Psoas muscle (tissue), 8 donors: ENCODE results near the gene SERAC1. TPM values are rescaled to one million over a fixed set of nuclear protein-coding genes. Genes with fewer than 3 reads are reported as not detected.

ENCODE experiments used
- ATAC-seq, 4 donors: fragments of 200-7000 bp; cut with Tn5 transposase; one replicate each; pipeline ENCODE4 v1.9.1; 2020; ENCODE audit warnings: moderate library complexity in 3 of 4, mild to moderate bottlenecking in 2 of 4
- DNase-seq, 2 donors: peaks; one replicate each; pipeline ENCODE4 v3.0.0-alpha.2; 2020
- H3K27ac ChIP-seq: fragments of 200-600 bp; one replicate; pipeline ENCODE4 v1.8.0; 2022
- H3K27me3 ChIP-seq, 3 donors: fragments of 200-600 bp in 1 of 3; one replicate each; pipeline versions ENCODE4 v1.6.1 to v1.8.0; 2013 to 2022; ENCODE audit warnings: low read length in 2 of 3, mild to moderate bottlenecking in 2 of 3, moderate library complexity in 1 of 3; ENCODE audit not compliant: insufficient read depth in 3 of 3
- H3K36me3 ChIP-seq, 2 donors: fragments of 200-600 bp in 1 of 2; one replicate each; pipeline versions ENCODE4 v1.6.1 to v1.8.0; 2013 to 2022; ENCODE audit warnings: low read depth in 1 of 2, mild to moderate bottlenecking in 1 of 2, moderate library complexity in 1 of 2; ENCODE audit not compliant: insufficient read depth in 1 of 2
- H3K4me1 ChIP-seq: fragments of 200-600 bp; one replicate; pipeline ENCODE4 v1.8.0; 2022
- H3K4me3 ChIP-seq: fragments of 200-600 bp; one replicate; pipeline ENCODE4 v1.8.0; 2022; ENCODE audit warnings: mild to moderate bottlenecking
- H3K9me3 ChIP-seq: fragments of 200-600 bp; one replicate; pipeline ENCODE4 v1.8.0; 2022
- WGBS, 3 donors: extraction: QIAGEN DNeasy Blood & Tissue Kit; methylation state at CpG; one replicate each; pipeline versions ENCODE4 v1.1.6 to v1.1.7; 2013; 5-methylcytosine and 5-hydroxymethylcytosine counted together
- intact Hi-C, 2 donors: fragments of 100-400 bp; cut with DNase I; formaldehyde crosslinking; loops; one replicate each; pipeline versions ENCODE4 v1.11.0 to v1.14.2; 2022
- polyA plus RNA-seq, 3 donors: library from polyadenylated mRNA; stranded (reverse); fragments of 200-250 nt; gene quantifications; one replicate each; pipeline ENCODE4 v1.2.3, GENCODE V29; 2013
- total RNA-seq, 4 donors: library from RNA; stranded (reverse); fragmentation: NEBNext Ultra II Directional in 2 of 4; extraction: Animal tissue kit (Norgen Biotek cat#: 25700) in 2 of 4; gene quantifications; one replicate each; pipeline versions ENCODE4 v1.2.1 to v1.2.4, GENCODE V29; 2021 to 2023
- TF ChIP-seq, protein P1 (sequence below): fragments of 200-600 bp; IDR thresholded peaks from one replicate; pipeline ENCODE4 v1.8.0; 2022; ENCODE audit warnings: antibody characterized with exemption
- donor health status: healthy with polysubstance abuse.
- donor health status: DM: no; HTN: no; CAD: no; lungs with moderate emphysema.
- donor health status: Bipolar disorder and iron deficiency.
- donor health status: healthy.
- donor health status: DM: yes; HTN: yes; CAD: no.
- donor health status: DM: no; HTN: no; CAD: no.
- donor health status: DM: no; HTN: no; CAD: no.
- donor health status: DM: yes; HTN: yes; CAD: no.

SERAC1 gene
- total and polyA plus RNA-seq, 7 donors = 3.9 to 11.0 (median 6.5) TPM

DNA sequence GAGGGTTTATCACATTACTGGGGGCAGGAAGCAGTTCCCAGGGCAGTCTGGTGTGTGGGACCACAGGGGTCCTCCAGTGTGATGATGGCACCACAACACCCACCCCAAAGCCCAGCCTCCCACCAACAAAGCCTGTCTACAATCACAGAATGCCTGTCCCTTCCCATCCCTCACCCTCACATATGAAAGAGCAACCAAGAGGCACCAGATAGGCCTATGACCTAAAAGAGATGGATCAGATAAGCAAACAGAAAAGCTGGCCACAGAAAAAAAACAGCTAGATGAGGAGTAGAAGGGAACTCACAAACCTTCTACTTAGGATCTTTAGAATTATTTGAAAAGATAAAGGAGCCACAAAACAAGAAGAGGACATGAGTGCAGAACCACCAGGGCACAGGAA, 54.3 kb downstream of the SERAC1 start:
- TF ChIP-seq, protein P1, sequence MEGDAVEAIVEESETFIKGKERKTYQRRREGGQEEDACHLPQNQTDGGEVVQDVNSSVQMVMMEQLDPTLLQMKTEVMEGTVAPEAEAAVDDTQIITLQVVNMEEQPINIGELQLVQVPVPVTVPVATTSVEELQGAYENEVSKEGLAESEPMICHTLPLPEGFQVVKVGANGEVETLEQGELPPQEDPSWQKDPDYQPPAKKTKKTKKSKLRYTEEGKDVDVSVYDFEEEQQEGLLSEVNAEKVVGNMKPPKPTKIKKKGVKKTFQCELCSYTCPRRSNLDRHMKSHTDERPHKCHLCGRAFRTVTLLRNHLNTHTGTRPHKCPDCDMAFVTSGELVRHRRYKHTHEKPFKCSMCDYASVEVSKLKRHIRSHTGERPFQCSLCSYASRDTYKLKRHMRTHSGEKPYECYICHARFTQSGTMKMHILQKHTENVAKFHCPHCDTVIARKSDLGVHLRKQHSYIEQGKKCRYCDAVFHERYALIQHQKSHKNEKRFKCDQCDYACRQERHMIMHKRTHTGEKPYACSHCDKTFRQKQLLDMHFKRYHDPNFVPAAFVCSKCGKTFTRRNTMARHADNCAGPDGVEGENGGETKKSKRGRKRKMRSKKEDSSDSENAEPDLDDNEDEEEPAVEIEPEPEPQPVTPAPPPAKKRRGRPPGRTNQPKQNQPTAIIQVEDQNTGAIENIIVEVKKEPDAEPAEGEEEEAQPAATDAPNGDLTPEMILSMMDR = no peak
- peaks cover 2 to 86% of the 10 kb centered on the region in 2 donors for H3K36me3 ChIP-seq
- no peak for ATAC-seq
- intact Hi-C loops = no loop called here
- no peak for DNase-seq
- no peaks in the 10 kb centered on the region for H3K9me3 ChIP-seq
- no peak overlapping the region for H3K4me3 ChIP-seq
- H3K4me1 ChIP-seq = no peaks in the 10 kb centered on the region
- no peaks in the 10 kb centered on the region for H3K27me3 ChIP-seq
- no peak overlapping the region for H3K27ac ChIP-seq

DNA sequence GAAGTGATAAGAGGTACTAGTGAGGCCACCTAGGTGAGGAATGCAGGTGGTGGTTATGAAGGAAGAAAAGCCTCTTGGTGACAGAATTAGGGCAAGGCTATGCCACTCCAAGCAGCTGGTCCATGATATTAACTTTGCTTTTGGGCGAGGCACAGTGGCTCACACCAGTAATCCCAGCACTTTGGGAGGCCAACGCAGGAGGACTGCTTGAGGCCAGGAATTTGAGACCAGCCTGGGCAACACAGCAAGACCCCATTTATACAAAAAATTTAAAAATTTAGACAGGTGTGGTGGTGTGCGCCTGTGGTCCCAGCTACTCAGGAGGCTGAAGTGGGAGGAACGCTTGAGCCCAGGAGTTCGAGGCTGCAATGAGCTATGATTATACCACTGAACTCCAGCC, 56.1 kb downstream of the SERAC1 start:
- H3K27ac ChIP-seq = no peak overlapping the region
- no peak overlapping the region for H3K4me3 ChIP-seq
- intact Hi-C loops = no loop called here
- DNase-seq (no peak), ATAC-seq (no peak)
- H3K27me3 ChIP-seq = no peaks in the 10 kb centered on the region
- H3K36me3 ChIP-seq = peaks cover 2 to 69% of the 10 kb centered on the region in 2 donors
- TF ChIP-seq, protein P1 = no peak
- no peaks in the 10 kb centered on the region for H3K4me1 ChIP-seq
- WGBS, 3 donors = 95 to 97% (median 97%) methylated on average over 5 of the region's 5 CpGs
- H3K9me3 ChIP-seq = no peaks in the 10 kb centered on the region

DNA sequence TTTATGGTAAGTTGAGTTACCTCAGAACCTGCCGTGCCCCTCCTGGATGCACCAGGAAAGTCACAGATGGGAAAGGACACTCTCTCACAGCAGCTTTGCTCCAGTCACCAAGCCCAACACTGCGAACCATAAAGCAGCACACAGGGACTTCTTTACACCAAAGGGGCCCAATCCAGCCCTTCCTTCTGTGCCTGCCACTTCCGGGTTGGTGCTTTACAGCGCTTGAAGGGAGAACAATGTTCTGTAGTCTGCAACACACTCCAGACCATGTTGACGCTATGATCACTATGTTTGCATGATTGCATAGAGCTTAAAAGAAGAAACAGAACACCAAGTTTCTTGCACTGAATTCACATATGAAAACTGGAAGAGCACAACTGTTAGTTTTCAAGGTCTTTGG, 57.1 kb downstream of the SERAC1 start:
- no peak for DNase-seq
- H3K27me3 ChIP-seq = no peaks in the 10 kb centered on the region
- H3K4me1 ChIP-seq = no peaks in the 10 kb centered on the region
- TF ChIP-seq, protein P1 = no peak
- no peaks in the 10 kb centered on the region for H3K9me3 ChIP-seq
- ATAC-seq = no peak
- no peak overlapping the region for H3K27ac ChIP-seq
- 85 to 90% (median 87%) methylated on average over 5 of the region's 5 CpGs for WGBS, 3 donors
- H3K36me3 ChIP-seq = peaks cover under 1 to 67% of the 10 kb centered on the region in 2 donors
- intact Hi-C loops = no loop called here
- H3K4me3 ChIP-seq = no peak overlapping the region

DNA sequence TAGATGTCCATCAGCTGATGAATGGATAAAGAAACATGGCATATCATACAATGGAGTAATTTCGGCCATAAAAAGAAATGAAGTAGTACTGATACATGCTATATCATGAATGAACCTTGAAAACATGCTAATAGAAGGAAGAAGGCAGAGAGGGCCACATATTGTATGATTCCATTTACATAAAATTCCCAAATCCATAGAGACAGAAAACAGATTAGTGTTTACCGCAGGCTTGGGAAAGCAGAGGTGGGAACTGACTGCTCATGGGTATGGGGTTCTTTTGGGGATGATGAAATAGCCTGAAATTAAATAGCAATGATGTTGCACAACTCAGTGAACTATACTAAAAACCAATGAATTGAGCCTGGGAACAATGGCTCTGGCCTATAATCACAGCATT, 58.3 kb downstream of the SERAC1 start:
- no peak for ATAC-seq
- peaks cover 0 to 54% of the 10 kb centered on the region in 2 donors for H3K36me3 ChIP-seq
- TF ChIP-seq, protein P1 = no peak
- 71 to 99% (median 97%) methylated on average over 2 of the region's 2 CpGs for WGBS, 3 donors
- no peak for DNase-seq
- no peak overlapping the region for H3K27ac ChIP-seq
- no peaks in the 10 kb centered on the region for H3K9me3 ChIP-seq
- intact Hi-C loops = no loop called here
- no peaks in the 10 kb centered on the region for H3K27me3 ChIP-seq
- H3K4me1 ChIP-seq = no peaks in the 10 kb centered on the region
- H3K4me3 ChIP-seq = no peak overlapping the region

DNA sequence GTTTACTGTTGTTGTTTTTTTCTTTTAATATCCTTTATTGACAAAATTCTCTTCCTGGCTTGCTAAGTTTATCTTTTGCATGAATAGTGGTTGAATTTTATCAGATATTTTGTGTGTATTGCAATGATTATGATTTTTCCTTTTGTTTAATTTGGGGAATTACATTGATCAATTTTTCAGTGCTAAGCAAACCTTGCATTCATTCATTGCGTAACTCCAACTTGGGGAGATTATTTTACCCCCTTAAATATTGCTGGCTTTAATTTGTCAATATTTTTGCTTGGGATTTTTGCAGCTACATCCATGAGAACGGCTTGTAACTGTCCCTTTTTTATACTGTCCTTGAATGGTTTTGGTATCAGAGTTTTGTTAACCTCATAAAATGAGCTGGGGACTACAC, 63.4 kb downstream of the SERAC1 start:
- Histone ChIP-seq H3K27me3 (no peaks in the 10 kb centered on the region), H3K36me3 (peaks cover 0 to 5% of the 10 kb centered on the region in 2 donors), H3K4me1 (no peaks in the 10 kb centered on the region), H3K27ac (no peak overlapping the region), H3K9me3 (no peaks in the 10 kb centered on the region), H3K4me3 (no peak overlapping the region)
- ATAC-seq (no peak), DNase-seq (no peak)
- WGBS, 3 donors = 89 to 95% (median 90%) methylated on average over 2 of the region's 2 CpGs
- TF ChIP-seq, protein P1 = no peak
- intact Hi-C loops = no loop called here
